HepG2 (cell line): ENCODE data around the gene DPP7. TPM values are rescaled to one million over a fixed set of nuclear protein-coding genes. Genes with fewer than 3 reads are reported as not detected.

ENCODE experiments used
- CEBPB ChIP-seq: IDR thresholded peaks from 2 replicates; pipeline ENCODE4 v1.6.1; 2011; ENCODE audit warnings: low read depth, low read length, improper control_type of control experiment, borderline replicate concordance
- GABPA ChIP-seq, 2 experiments: IDR thresholded peaks; 2 replicates each; pipeline ENCODE4 v1.6.1; 2011 to 2016; ENCODE audit warnings: low read depth in 2 of 2, low read length in 1 of 2, missing biosample characterization in 1 of 2, missing genetic modification characterization in 1 of 2
- MLLT10 ChIP-seq: sonication (generic); formaldehyde crosslinking; IDR thresholded peaks from 2 replicates; pipeline ENCODE4 v1.4.0; 2020; ENCODE audit warnings: missing genetic modification reagents
- NCOA1 ChIP-seq: sonication (generic); formaldehyde crosslinking; IDR thresholded peaks from 2 replicates; pipeline ENCODE4 v1.9.0; 2021; ENCODE audit warnings: missing genetic modification reagents
- NFE2L1 ChIP-seq: sonication (generic); formaldehyde crosslinking; IDR thresholded peaks from 2 replicates; pipeline ENCODE4 v1.4.0; 2020; ENCODE audit warnings: missing genetic modification reagents, mild to moderate bottlenecking, borderline replicate concordance
- NR2F1 ChIP-seq, 2 experiments: fragments of 450-650 bp in 1 of 2; formaldehyde crosslinking in 1 of 2; IDR thresholded peaks; 2 replicates each; pipeline versions ENCODE4 v1.5.0 to v1.6.1; 2016 to 2020; ENCODE audit warnings: mild to moderate bottlenecking in 1 of 2, missing compliant biosample characterization in 1 of 2, missing genetic modification reagents in 1 of 2, moderate library complexity in 1 of 2
- PBX2 ChIP-seq: IDR thresholded peaks from 2 replicates; pipeline ENCODE4 v1.6.1; 2016; ENCODE audit warnings: control low read depth
- TCF7 ChIP-seq: sonication (generic); IDR thresholded peaks from 2 replicates; pipeline ENCODE4 v1.6.1; 2016; ENCODE audit warnings: antibody characterized with exemption, low read depth
- ZBTB39 ChIP-seq: sonication (generic); formaldehyde crosslinking; IDR thresholded peaks from 2 replicates; pipeline ENCODE4 v1.5.0; 2020; ENCODE audit warnings: missing genetic modification reagents
- ZC3H4 ChIP-seq: sonication (generic); formaldehyde crosslinking; IDR thresholded peaks from 2 replicates; pipeline ENCODE4 v1.4.0; 2020; ENCODE audit warnings: missing genetic modification reagents, borderline replicate concordance
- ZNF251 ChIP-seq: sonication (generic); formaldehyde crosslinking; IDR thresholded peaks from 2 replicates; pipeline ENCODE4 v1.9.0; 2021; ENCODE audit warnings: mild to moderate bottlenecking, missing genetic modification reagents
- ZNF660 ChIP-seq: sonication (generic); formaldehyde crosslinking; IDR thresholded peaks from 2 replicates; pipeline ENCODE4 v1.5.1; 2020; ENCODE audit warnings: mild to moderate bottlenecking, low read depth, missing genetic modification reagents, borderline replicate concordance
- ZNF788 ChIP-seq: sonication (generic); formaldehyde crosslinking; IDR thresholded peaks from 2 replicates; pipeline ENCODE4 v1.5.0; 2020; ENCODE audit warnings: mild to moderate bottlenecking, missing genetic modification reagents, borderline replicate concordance
- polyA plus RNA-seq, 8 experiments: library from polyadenylated mRNA; depleted of rRNA in 3 of 8; stranded (reverse) in 7 of 8; unstranded in 1 of 8; fragments of >200 nt; fragmentation: Illumina TruSeq in 4 of 8; extraction: Trizol in 4 of 8; gene quantifications; 2 replicates each; pipeline versions ENCODE4 v1.2.1 to v1.2.3, GENCODE V29; 2011 to 2016; ENCODE audit warnings: low read depth in 4 of 8, missing spikeins in 1 of 8, mixed read lengths in 1 of 8; ENCODE audit not compliant: insufficient read depth in 1 of 8
- total RNA-seq, 5 experiments: library from RNA; depleted of rRNA; stranded (reverse); fragments of >200 nt; fragmentation: Illumina TruSeq; extraction: Trizol; gene quantifications; 2 replicates each; pipeline ENCODE4 v1.2.3, GENCODE V29; 2016; ENCODE audit warnings: low read depth in 1 of 5
- TF ChIP-seq, protein P1 (sequence below): sonication (generic); formaldehyde crosslinking; IDR thresholded peaks from 2 replicates; pipeline ENCODE4 v1.5.1; 2020; ENCODE audit warnings: mild to moderate bottlenecking, missing genetic modification reagents, borderline replicate concordance
- TF ChIP-seq, protein P2 (sequence below), 2 experiments: IDR thresholded peaks; 2 replicates each; pipeline ENCODE4 v1.6.1; 2011 to 2012; ENCODE audit warnings: low read length in 2 of 2, borderline replicate concordance in 1 of 2, low read depth in 1 of 2, mild to moderate bottlenecking in 1 of 2, moderate library complexity in 1 of 2

The DPP7 gene
- total and polyA plus RNA-seq, 2 of the 13 experiments (the other 11 are each of a cell fraction or from before 2014, with no cell fraction given) = 1.2 to 4.5 TPM

DNA sequence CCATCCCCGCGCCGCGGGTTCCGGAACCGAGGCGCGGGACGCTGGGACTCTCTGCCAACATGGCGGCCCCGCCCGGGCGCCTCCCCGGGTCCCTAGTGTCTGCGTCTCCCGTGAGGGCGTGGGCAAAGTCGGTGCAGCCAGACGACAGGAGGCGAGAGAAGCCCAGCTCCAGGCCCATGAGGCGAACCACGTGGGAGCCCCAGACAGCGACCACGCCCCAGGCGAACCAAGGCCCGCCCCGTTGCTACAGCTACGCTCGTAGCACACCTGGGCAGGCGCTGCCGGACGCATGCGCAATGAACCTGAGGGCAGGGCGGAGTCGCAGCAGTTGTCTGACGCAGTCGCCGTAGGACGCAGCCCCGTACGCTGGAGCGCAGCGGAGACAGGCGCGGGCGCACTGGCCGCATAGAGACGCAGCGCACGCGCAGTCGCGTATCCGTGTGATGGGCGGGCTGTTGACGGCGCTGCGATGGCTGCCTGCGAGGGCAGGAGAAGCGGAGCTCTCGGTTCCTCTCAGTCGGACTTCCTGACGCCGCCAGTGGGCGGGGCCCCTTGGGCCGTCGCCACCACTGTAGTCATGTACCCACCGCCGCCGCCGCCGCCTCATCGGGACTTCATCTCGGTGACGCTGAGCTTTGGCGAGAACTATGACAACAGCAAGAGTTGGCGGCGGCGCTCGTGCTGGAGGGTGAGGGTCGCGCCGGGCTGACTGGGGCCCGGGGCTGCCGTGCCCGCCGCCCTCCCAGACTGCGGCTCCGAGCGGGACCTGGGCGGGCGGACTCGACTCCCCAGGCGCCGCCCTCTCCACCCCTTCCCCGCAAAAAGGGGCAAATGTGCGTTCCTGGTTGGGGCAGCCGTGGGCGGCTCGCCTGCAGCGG lies 27.8 kb downstream of the DPP7 start, which contains the start of gene MAN1B1 (continued):
- no peak for TF ChIP-seq NCOA1 (CRISPR knock-in tag)
- TF ChIP-seq NR2F1 (CRISPR knock-in tag; IDR thresholded peaks at IDR 0.05) = no peak
- TF ChIP-seq, protein P1, sequence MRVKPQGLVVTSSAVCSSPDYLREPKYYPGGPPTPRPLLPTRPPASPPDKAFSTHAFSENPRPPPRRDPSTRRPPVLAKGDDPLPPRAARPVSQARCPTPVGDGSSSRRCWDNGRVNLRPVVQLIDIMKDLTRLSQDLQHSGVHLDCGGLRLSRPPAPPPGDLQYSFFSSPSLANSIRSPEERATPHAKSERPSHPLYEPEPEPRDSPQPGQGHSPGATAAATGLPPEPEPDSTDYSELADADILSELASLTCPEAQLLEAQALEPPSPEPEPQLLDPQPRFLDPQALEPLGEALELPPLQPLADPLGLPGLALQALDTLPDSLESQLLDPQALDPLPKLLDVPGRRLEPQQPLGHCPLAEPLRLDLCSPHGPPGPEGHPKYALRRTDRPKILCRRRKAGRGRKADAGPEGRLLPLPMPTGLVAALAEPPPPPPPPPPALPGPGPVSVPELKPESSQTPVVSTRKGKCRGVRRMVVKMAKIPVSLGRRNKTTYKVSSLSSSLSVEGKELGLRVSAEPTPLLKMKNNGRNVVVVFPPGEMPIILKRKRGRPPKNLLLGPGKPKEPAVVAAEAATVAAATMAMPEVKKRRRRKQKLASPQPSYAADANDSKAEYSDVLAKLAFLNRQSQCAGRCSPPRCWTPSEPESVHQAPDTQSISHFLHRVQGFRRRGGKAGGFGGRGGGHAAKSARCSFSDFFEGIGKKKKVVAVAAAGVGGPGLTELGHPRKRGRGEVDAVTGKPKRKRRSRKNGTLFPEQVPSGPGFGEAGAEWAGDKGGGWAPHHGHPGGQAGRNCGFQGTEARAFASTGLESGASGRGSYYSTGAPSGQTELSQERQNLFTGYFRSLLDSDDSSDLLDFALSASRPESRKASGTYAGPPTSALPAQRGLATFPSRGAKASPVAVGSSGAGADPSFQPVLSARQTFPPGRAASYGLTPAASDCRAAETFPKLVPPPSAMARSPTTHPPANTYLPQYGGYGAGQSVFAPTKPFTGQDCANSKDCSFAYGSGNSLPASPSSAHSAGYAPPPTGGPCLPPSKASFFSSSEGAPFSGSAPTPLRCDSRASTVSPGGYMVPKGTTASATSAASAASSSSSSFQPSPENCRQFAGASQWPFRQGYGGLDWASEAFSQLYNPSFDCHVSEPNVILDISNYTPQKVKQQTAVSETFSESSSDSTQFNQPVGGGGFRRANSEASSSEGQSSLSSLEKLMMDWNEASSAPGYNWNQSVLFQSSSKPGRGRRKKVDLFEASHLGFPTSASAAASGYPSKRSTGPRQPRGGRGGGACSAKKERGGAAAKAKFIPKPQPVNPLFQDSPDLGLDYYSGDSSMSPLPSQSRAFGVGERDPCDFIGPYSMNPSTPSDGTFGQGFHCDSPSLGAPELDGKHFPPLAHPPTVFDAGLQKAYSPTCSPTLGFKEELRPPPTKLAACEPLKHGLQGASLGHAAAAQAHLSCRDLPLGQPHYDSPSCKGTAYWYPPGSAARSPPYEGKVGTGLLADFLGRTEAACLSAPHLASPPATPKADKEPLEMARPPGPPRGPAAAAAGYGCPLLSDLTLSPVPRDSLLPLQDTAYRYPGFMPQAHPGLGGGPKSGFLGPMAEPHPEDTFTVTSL (CRISPR knock-in tag) = no peak
- no peak for TF ChIP-seq TCF7
- TF ChIP-seq ZBTB39 (CRISPR knock-in tag) = peak; percentile 35; the same call in 1 of the 2 replicates
- TF ChIP-seq, protein P2, sequence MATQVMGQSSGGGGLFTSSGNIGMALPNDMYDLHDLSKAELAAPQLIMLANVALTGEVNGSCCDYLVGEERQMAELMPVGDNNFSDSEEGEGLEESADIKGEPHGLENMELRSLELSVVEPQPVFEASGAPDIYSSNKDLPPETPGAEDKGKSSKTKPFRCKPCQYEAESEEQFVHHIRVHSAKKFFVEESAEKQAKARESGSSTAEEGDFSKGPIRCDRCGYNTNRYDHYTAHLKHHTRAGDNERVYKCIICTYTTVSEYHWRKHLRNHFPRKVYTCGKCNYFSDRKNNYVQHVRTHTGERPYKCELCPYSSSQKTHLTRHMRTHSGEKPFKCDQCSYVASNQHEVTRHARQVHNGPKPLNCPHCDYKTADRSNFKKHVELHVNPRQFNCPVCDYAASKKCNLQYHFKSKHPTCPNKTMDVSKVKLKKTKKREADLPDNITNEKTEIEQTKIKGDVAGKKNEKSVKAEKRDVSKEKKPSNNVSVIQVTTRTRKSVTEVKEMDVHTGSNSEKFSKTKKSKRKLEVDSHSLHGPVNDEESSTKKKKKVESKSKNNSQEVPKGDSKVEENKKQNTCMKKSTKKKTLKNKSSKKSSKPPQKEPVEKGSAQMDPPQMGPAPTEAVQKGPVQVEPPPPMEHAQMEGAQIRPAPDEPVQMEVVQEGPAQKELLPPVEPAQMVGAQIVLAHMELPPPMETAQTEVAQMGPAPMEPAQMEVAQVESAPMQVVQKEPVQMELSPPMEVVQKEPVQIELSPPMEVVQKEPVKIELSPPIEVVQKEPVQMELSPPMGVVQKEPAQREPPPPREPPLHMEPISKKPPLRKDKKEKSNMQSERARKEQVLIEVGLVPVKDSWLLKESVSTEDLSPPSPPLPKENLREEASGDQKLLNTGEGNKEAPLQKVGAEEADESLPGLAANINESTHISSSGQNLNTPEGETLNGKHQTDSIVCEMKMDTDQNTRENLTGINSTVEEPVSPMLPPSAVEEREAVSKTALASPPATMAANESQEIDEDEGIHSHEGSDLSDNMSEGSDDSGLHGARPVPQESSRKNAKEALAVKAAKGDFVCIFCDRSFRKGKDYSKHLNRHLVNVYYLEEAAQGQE (IDR thresholded peaks at IDR 0.05; ENCODE audit: borderline replicate concordance in 1 of 2, low read depth in 1 of 2, low read length in 2 of 2) = peak in 1 of 2 experiments; percentile 43; a peak in 2 of 4 replicates
- TF ChIP-seq ZNF251 (CRISPR knock-in tag) = no peak
- TF ChIP-seq ZNF660 = no peak
- TF ChIP-seq NFE2L1 = no peak
- TF ChIP-seq ZC3H4 (CRISPR knock-in tag) = no peak
- peak; percentile 25 for TF ChIP-seq PBX2
- TF ChIP-seq ZNF788 (CRISPR knock-in tag) = peak; percentile 47; the same call in 1 of the 2 replicates
- no peak for TF ChIP-seq MLLT10 (CRISPR knock-in tag)
- TF ChIP-seq CEBPB = no peak
- no peak for TF ChIP-seq GABPA (IDR thresholded peaks at IDR 0.05; ENCODE audit: low read depth, low read length)
- TF ChIP-seq GABPA (CRISPR knock-in tag; IDR thresholded peaks at IDR 0.05; ENCODE audit: low read depth) = no peak
